Lung (tissue), 12 donors: Measurements from ENCODE around the gene ADGRD1. TPM values are rescaled to one million over a fixed set of nuclear protein-coding genes. Genes with fewer than 3 reads are reported as not detected.

Experiments
- ATAC-seq: fragments of 200-7000 bp; cut with Tn5 transposase; one replicate; pipeline ENCODE4 v1.9.1; 2020; ENCODE audit warnings: moderate number of reproducible peaks; ENCODE audit not compliant: insufficient read depth, low FRiP score
- DNase-seq, 3 donors: peaks; one replicate each; pipeline ENCODE4 v3.0.0-alpha.2; 2013 to 2017
- H3K27ac ChIP-seq, 2 donors: one replicate each; pipeline ENCODE4 v1.5.1; 2013; ENCODE audit warnings: mild to moderate bottlenecking in 2 of 2, moderate library complexity in 2 of 2, control low read depth in 1 of 2, inconsistent platforms in 1 of 2, low read depth in 1 of 2, low read length in 1 of 2
- H3K27me3 ChIP-seq, 3 donors: one replicate each; pipeline ENCODE4 v1.5.1; 2013; ENCODE audit warnings: low read length in 2 of 3; ENCODE audit not compliant: control insufficient read depth in 3 of 3, insufficient read depth in 3 of 3
- H3K36me3 ChIP-seq, 4 donors: one replicate each; pipeline ENCODE4 v1.5.1; 2013; ENCODE audit warnings: low read length in 4 of 4, mild to moderate bottlenecking in 1 of 4, moderate library complexity in 1 of 4; ENCODE audit not compliant: control insufficient read depth in 4 of 4, insufficient read depth in 4 of 4
- H3K4me1 ChIP-seq, 5 donors: one replicate each; pipeline ENCODE4 v1.5.1; 2013; ENCODE audit warnings: low read length in 5 of 5, mild to moderate bottlenecking in 2 of 5, moderate library complexity in 1 of 5; ENCODE audit not compliant: control insufficient read depth in 5 of 5, insufficient read depth in 5 of 5
- H3K4me3 ChIP-seq: one replicate; pipeline ENCODE4 v1.5.1; 2013; ENCODE audit warnings: mild to moderate bottlenecking, control low read depth, moderate library complexity
- H3K9ac ChIP-seq, 2 donors: one replicate each; pipeline ENCODE4 v1.5.1; 2013; ENCODE audit warnings: low read length in 2 of 2, control low read depth in 1 of 2; ENCODE audit not compliant: insufficient read depth in 1 of 2
- H3K9me3 ChIP-seq, 4 donors: one replicate each; pipeline ENCODE4 v1.5.1; 2013; ENCODE audit warnings: low read length in 3 of 4, mild to moderate bottlenecking in 1 of 4, moderate library complexity in 1 of 4; ENCODE audit not compliant: control insufficient read depth in 4 of 4, insufficient read depth in 3 of 4
- CTCF ChIP-seq: IDR thresholded peaks from 2 replicates; pipeline ENCODE4 v1.5.1; 2012; ENCODE audit warnings: mild to moderate bottlenecking; ENCODE audit errors: control extremely low read depth, extremely low read depth
- WGBS, 2 donors: extraction: QIAGEN DNeasy Blood & Tissue Kit; methylation state at CpG; one replicate each; pipeline ENCODE4 v1.1.7; 2013; 5-methylcytosine and 5-hydroxymethylcytosine counted together
- polyA plus RNA-seq, 2 donors: library from polyadenylated mRNA; stranded (reverse); fragments of 200-250 nt; gene quantifications; one replicate each; pipeline ENCODE4 v1.2.1, GENCODE V29; 2013
- total RNA-seq, 2 donors: library from RNA; depleted of rRNA in 1 of 2; stranded (reverse); fragments of >200 nt in 1 of 2; gene quantifications; one replicate each; pipeline ENCODE4 v1.2.1, GENCODE V29; 2014 to 2021
- donor health status: control.
- donor health status: control.
- donor health status: Bipolar disorder and iron deficiency.
- donor health status: healthy.
- donor health status: DM: yes; HTN: yes; CAD: no.

The ADGRD1 gene
- total and polyA plus RNA-seq, 4 donors: 23.5 to 85.6 (median 46.7) TPM

GRCh38 chr12:131093604-131093955 is 139.9 kb downstream of the ADGRD1 start:
- Histone ChIP-seq H3K36me3 (peaks cover 0 to 9% (median 0%) of the 10 kb centered on the region in 4 donors), H3K27ac (no peak overlapping the region), H3K27me3 (no peaks in the 10 kb centered on the region), H3K4me1 (peaks cover 0 to 2% (median 0%) of the 10 kb centered on the region in 5 donors), H3K9me3 (no peaks in the 10 kb centered on the region), H3K4me3 (no peak overlapping the region), H3K9ac (no peak overlapping the region)
- ATAC-seq (no peak), DNase-seq (no peak)
- no peak for TF ChIP-seq CTCF
- WGBS, 2 donors: 45 to 59% methylated on average over 5 of the region's 5 CpGs

GRCh38 chr12:131093971-131094830 is 140.5 kb downstream of the ADGRD1 start:
- DNase-seq (peak in 1 of 3 donors; percentile 2), ATAC-seq (no peak)
- peaks cover 0 to 2% (median 0%) of the 10 kb centered on the region in 5 donors for H3K4me1 ChIP-seq
- H3K27me3 ChIP-seq: no peaks in the 10 kb centered on the region
- no peaks in the 10 kb centered on the region for H3K9me3 ChIP-seq
- no peak overlapping the region for H3K9ac ChIP-seq
- no peak for TF ChIP-seq CTCF
- 87 to 93% methylated on average over 11 of the region's 11 CpGs for WGBS, 2 donors
- peaks cover 0 to 11% (median 0%) of the 10 kb centered on the region in 4 donors for H3K36me3 ChIP-seq
- no peak overlapping the region for H3K4me3 ChIP-seq
- no peak overlapping the region for H3K27ac ChIP-seq

- H3K9ac ChIP-seq: no peak overlapping the region
- no peak for ATAC-seq
- DNase-seq: peak in 1 of 3 donors; percentile 6
- H3K4me1 ChIP-seq: peaks cover 0 to 2% (median 0%) of the 10 kb centered on the region in 5 donors
- H3K27ac ChIP-seq: no peak overlapping the region
- H3K9me3 ChIP-seq: peaks cover 0 to 2% (median 0%) of the 10 kb centered on the region in 4 donors
- peaks cover 0 to 11% (median 0%) of the 10 kb centered on the region in 4 donors for H3K36me3 ChIP-seq
- no peak for TF ChIP-seq CTCF
- no peaks in the 10 kb centered on the region for H3K27me3 ChIP-seq
- WGBS, 2 donors: 86 to 87% methylated on average over 25 of the region's 25 CpGs
- no peak overlapping the region for H3K4me3 ChIP-seq
These were observed 141.4 kb downstream of the ADGRD1 start for GRCh38 chr12:131094831-131095805.
